GM12873 (cell line): Measurements from ENCODE around the gene CRISPLD2.

Source experiments
- TF ChIP-seq, protein P1 (sequence below): IDR thresholded peaks from 2 replicates; pipeline ENCODE4 v1.5.1; 2012; ENCODE audit warnings: low read depth, mild to moderate bottlenecking, moderate library complexity, low read length, control low read depth; ENCODE audit not compliant: insufficient read depth; ENCODE audit errors: missing control alignments

The CRISPLD2 gene

DNA sequence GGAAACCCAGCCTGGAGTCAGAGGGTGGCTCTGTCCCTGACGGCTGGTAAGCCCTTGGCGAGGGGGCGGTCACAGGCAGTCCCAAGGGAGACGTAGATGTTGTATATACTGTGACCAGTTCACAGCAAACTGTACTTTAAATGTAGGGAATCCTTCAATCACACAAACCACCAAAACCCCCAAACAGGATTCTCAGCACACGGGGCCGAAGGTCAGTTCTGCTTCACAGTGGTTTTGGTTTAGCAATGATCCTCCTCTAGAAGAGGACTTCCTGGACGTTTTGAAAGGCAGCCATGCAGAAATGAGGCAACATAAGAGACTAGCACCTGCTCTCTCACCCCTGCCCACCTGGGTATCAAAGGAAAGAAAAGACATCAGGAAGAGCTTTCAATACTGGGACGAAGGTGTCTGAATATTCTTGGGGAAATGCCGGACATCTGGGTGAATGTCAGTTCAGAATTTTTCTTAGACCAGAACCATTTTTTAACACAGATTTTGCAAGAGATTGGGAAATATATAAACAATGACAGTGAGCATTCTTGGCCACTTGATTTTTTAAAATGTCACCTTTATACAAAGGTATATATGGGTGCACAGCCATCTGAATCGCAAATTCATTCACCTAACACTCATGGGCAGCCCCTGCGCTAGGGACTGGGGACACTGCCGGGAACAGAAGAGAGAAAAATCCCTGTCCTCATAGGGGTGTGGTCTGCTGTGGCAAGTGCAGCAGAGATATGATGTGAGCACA is 74.2 kb downstream of the CRISPLD2 start:
- TF ChIP-seq, protein P1, sequence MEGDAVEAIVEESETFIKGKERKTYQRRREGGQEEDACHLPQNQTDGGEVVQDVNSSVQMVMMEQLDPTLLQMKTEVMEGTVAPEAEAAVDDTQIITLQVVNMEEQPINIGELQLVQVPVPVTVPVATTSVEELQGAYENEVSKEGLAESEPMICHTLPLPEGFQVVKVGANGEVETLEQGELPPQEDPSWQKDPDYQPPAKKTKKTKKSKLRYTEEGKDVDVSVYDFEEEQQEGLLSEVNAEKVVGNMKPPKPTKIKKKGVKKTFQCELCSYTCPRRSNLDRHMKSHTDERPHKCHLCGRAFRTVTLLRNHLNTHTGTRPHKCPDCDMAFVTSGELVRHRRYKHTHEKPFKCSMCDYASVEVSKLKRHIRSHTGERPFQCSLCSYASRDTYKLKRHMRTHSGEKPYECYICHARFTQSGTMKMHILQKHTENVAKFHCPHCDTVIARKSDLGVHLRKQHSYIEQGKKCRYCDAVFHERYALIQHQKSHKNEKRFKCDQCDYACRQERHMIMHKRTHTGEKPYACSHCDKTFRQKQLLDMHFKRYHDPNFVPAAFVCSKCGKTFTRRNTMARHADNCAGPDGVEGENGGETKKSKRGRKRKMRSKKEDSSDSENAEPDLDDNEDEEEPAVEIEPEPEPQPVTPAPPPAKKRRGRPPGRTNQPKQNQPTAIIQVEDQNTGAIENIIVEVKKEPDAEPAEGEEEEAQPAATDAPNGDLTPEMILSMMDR, result no peak

GRCh38 chr16:84895016-84895415 is 75.2 kb downstream of the CRISPLD2 start:
- TF ChIP-seq, protein P1, result no peak

GRCh38 chr16:84896847-84897246 is 77.1 kb downstream of the CRISPLD2 start:
- TF ChIP-seq, protein P1, result no peak

DNA sequence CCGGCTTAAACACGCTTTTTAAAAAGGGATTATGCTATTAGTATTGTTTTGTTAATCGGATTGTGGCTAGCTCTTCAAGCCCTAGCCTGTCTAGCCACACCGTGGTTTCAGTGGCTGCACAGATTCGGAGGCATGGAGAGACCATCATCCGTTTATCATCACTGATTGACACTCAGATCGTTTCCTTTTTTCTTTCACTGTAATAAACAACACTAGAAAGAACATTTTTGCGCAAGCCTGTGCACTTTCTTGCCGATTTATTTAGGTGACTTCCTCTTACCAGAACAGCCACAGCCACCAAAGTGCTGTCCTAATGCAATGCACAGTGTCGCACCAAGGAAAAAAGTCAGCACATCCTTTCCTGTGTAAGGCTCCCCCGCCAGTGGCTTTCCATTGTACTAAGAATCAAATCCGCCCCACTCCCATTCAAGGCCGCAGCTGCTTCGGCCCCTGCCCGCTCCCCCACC is 78.2 kb downstream of the CRISPLD2 start:
- TF ChIP-seq, protein P1, result no peak

DNA sequence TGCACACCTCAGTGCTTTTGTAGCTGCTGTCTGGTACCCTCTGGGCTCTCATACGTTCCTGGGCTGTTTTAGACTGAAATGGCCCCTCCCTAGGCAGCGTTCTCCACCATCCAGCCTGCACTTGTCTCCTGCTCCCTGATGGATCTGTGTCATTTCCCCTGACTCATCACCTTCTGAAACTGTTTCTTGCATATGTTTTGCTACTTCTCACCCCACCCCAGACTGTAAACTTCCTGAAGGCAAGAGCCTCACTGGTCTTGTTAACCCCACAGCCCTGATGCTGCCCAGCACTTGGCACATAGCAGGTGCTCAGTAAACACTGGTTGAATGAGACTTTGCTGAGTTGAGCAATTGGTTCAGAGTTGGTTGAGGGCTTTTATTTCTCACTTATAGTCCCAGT is 78.7 kb downstream of the CRISPLD2 start:
- TF ChIP-seq, protein P1, result no peak

GRCh38 chr16:84899414-84899813 is 79.6 kb downstream of the CRISPLD2 start:
- TF ChIP-seq, protein P1, result no peak

DNA sequence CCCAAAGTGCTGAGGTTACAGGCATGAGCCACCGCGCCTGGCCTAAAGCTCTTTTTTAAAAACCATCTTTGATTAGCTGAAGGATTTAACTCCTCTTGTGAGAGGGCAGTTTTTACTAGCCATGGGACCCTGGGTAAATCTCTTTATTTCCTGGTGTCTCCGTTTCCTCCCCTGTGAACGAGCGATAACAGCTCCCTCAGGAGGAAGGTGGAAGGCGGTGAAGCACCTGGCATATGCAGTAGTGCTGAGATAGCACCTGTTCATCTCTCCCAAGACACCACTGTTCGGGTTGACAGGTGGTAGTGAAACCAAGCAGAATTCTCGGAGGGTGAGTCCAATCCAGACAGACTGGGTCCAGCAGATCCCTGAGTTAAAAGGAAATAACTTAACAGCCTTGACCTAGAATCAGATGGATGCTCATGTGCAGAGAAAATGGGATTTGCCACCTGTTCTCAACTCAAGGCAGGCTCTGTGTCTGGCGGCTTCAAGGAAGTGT is 86.2 kb downstream of the CRISPLD2 start:
- TF ChIP-seq, protein P1, result no peak
